ENCODE results near the gene TCHP. TPM values are rescaled to one million over a fixed set of nuclear protein-coding genes. Genes with fewer than 3 reads are reported as not detected.
"Not testable (repeated sequence)": the region's sequence is repeated elsewhere in the genome, so short reads cannot be mapped to it uniquely, and the experiment has no call there.

TCHP gene
- total RNA-seq, 1 experiment from 2014 or later: 5.2 TPM

DNA sequence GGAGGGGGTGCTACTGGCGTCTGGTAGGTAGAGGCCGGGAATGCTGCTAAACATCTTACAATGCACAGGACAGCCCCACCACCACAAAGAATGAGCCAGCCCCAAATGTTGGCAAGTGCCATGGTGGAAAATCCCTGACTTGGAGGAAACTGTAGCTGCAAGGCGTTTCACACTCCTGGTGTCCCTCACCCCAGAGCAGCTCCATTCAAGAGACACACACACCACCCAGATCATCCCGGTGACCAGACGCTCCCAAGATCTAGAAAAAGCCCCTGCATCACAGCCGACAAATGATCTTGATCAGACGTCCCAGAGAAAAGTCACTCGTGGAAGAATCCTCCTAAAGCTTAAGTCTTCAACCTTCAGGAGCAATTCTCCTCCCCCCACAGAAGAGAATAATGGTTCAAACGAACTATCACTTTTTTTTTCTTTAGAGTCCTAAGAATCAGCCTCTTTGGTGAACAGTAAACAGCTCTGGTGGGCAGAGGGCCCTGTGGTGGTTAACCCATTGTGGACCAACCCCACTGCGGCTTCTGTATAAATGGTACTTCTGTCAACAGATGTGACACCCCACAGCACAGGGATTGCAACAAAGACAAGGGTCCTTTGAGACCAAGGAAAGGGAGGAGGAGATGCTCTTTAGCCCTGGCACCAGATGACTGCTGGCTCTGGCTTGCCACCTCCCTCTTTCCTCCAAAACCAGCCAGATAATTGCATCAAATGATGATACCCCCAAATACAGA is 22.4 kb upstream of the TCHP start:
- no peak for DNase-seq (ENCODE audit: low read depth)
- in situ Hi-C loops (cut with HindIII; ENCODE audit: low pct_unique_long_range_greater_than_20kb, low sequenced_read_pairs): no loop called here

GRCh38 chr12:109878247-109878625 is 21.8 kb upstream of the TCHP start:
- no peak for DNase-seq (ENCODE audit: low read depth)
- in situ Hi-C loops (cut with HindIII; ENCODE audit: low pct_unique_long_range_greater_than_20kb, low sequenced_read_pairs): no loop called here

GRCh38 chr12:109878749-109879148 is 21.3 kb upstream of the TCHP start:
- DNase-seq (ENCODE audit: low read depth): no peak
- in situ Hi-C loops (cut with HindIII; ENCODE audit: low pct_unique_long_range_greater_than_20kb, low sequenced_read_pairs): no loop called here

GRCh38 chr12:109879351-109880042 is 20.6 kb upstream of the TCHP start:
- in situ Hi-C loops (cut with HindIII; ENCODE audit: low pct_unique_long_range_greater_than_20kb, low sequenced_read_pairs): no loop called here
- DNase-seq (ENCODE audit: low read depth): no peak

- in situ Hi-C loops (cut with HindIII; ENCODE audit: low pct_unique_long_range_greater_than_20kb, low sequenced_read_pairs): no loop called here
- peak; percentile 73 for DNase-seq (ENCODE audit: low read depth)
Measured at GRCh38 chr12:109880043-109880931, 19.8 kb upstream of the TCHP start, which contains the start of gene GLTP. Gene GLTP (minus strand): TSS chr12:109880541. CDS start chr12:109880374, 167 bp downstream.

DNA sequence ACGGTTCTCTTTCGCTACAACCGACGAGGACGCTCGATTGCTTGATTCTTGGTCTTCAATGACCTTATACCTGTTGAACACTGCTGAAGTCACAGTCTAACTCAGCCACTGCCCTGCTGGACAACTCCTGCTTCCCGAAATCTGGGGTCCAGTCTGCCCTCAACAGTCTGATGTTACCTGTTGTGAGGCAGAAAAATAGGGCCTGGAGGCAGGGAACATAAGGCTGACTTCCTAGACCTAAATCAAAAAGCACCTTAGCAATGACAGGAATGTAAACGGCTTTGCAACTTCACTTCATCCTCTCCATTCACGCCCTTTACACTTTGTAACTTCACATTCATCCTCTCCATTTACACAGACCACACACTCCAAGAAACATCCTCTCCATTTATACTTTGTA is 19.1 kb upstream of the TCHP start:
- DNase-seq (ENCODE audit: low read depth): no peak
- in situ Hi-C loops (cut with HindIII; ENCODE audit: low pct_unique_long_range_greater_than_20kb, low sequenced_read_pairs): no loop called here

- in situ Hi-C loops (cut with HindIII; ENCODE audit: low pct_unique_long_range_greater_than_20kb, low sequenced_read_pairs): no loop called here
- no peak for DNase-seq (ENCODE audit: low read depth)
Measured at GRCh38 chr12:109881752-109882151, 18.3 kb upstream of the TCHP start.

DNA sequence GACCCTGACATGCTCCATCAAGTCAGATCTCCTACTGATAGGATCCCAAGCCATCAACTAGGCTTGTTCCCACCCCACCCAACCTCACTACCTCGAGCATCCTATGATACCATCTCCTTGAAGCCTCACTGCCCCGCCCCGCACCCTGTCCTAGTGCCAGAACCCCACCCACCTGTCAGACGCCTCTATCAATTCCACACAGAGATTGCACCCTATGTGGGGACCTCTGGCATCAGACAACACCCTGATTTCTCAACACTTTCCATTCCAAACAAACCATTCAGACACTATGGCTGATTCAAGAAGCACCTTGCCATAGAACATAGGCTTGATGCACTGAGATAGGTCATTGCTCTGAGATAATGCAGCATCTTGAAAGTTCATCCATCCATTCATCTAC is 16.6 kb upstream of the TCHP start:
- in situ Hi-C loops (cut with HindIII; ENCODE audit: low pct_unique_long_range_greater_than_20kb, low sequenced_read_pairs): no loop called here

DNA sequence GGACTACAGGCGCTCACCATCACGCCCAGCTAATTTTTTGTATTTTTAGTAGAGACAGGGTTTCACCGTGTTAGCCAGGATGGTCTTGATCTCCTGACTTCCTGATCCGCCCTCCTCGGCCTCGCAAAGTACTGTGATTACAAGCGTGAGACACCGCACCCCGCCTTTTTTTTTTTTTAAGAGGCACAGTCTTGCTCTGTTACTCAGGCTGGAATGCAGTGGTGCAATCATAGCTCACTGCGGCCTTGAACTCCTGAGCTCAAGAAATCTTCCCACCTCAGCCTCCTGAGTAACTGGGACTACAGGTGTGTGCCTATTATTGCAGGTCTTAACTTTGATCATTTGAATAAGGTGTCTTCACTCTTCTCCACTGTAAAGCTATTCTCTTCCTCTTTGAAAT is 14.5 kb upstream of the TCHP start:
- in situ Hi-C loops (cut with HindIII; ENCODE audit: low pct_unique_long_range_greater_than_20kb, low sequenced_read_pairs): no loop called here
- DNase-seq (ENCODE audit: low read depth): no peak

More for the DNA sequence above, 16.6 kb upstream of the TCHP start:
- no peak for DNase-seq (ENCODE audit: low read depth)

GRCh38 chr12:109888179-109889020 is 11.7 kb upstream of the TCHP start:
- in situ Hi-C loops (cut with HindIII; ENCODE audit: low pct_unique_long_range_greater_than_20kb, low sequenced_read_pairs): no loop called here
- DNase-seq (ENCODE audit: low read depth): peak; percentile 39

- in situ Hi-C loops (cut with HindIII; ENCODE audit: low pct_unique_long_range_greater_than_20kb, low sequenced_read_pairs): no loop called here
- DNase-seq (ENCODE audit: low read depth): no peak
Measured at GRCh38 chr12:109890620-109891170, 9.4 kb upstream of the TCHP start.

- DNase-seq (ENCODE audit: low read depth); in situ Hi-C loops (cut with HindIII; ENCODE audit: low pct_unique_long_range_greater_than_20kb, low sequenced_read_pairs): not testable (repeated sequence)
Measured at GRCh38 chr12:109891731-109892130, 8.3 kb upstream of the TCHP start.

DNA sequence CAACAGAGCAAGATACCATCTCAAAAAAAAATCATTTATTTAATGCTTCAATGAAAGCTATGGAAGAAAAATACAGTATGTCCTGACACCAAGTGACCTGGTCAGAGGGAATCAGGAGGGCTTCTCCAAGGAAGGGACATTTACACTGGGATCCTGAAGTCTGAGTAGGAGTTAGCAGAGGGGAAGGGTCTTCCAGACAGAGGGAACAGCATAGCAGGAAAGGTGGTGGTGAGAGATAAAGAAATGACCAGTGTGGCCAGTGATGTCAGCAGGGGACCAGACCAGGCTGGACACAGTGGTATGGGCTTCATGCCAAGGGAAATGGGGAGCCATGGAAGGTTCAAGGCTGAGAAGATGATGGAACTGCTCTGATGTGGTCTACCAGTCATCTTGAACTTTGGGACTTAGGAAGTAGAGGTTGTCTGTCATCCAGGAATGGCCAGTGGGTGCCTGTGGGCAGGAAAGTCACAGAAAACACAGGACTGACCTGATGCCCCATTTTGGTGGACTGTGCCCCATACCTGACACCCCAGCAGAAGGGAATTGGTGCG is 7.8 kb upstream of the TCHP start:
- DNase-seq (ENCODE audit: low read depth): no peak
- in situ Hi-C loops (cut with HindIII; ENCODE audit: low pct_unique_long_range_greater_than_20kb, low sequenced_read_pairs): no loop called here

DNA sequence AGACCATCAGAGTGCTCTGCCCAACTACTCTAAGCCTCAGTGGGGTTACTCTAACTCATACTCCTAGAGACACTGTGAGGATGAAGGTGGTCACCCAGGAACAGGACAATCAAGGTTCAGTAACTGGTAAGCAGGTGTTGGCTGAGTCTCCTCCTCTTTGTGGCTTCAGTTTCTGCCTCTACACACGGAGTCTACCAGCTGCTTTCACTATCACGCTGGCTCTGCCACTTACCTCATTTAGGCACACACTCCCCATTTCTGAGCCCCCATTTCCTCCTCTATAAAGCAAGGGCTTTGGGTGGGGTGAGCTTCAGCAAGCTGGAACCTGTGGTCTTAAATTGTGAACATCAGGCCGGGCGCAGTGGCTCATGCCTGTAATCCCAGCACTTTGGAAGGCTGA is 7.3 kb upstream of the TCHP start:
- DNase-seq (ENCODE audit: low read depth): no peak
- in situ Hi-C loops (cut with HindIII; ENCODE audit: low pct_unique_long_range_greater_than_20kb, low sequenced_read_pairs): no loop called here

- no peak for DNase-seq (ENCODE audit: low read depth)
- in situ Hi-C loops (cut with HindIII; ENCODE audit: low pct_unique_long_range_greater_than_20kb, low sequenced_read_pairs): no loop called here
Measured at GRCh38 chr12:109893261-109893995, 6.6 kb upstream of the TCHP start.

DNA sequence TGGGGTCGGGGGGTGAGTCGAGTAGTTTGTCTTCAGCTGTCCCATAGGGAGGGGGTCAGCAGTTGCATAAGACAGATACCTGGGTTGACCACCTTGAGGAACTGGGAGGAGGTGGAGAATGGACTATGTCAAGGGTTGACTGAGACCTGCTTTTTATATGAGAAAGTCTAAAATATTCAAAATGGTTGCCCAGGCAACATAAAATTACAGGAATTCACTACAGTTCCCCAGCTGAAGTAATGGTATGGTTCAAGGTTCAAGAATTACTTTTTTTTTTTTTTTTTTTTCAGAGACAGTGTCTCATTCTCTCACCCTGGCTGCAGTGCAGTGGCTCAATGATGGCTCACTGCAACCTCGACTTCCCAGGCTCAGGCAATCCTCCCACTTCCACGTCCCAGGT is 5.1 kb upstream of the TCHP start:
- DNase-seq (ENCODE audit: low read depth): no peak
- in situ Hi-C loops (cut with HindIII; ENCODE audit: low pct_unique_long_range_greater_than_20kb, low sequenced_read_pairs): no loop called here

- no peak for DNase-seq (ENCODE audit: low read depth)
- in situ Hi-C loops (cut with HindIII; ENCODE audit: low pct_unique_long_range_greater_than_20kb, low sequenced_read_pairs): no loop called here
Measured at GRCh38 chr12:109896188-109896587, 3.9 kb upstream of the TCHP start.

All from Caki2 (cell line).